Endothelial cell of hepatic sinusoid (primary cell): ENCODE data around the gene EYS.

Source experiments
- in situ Hi-C: cut with HindIII; loops from 2 replicates; pipeline ENCODE4 v1.10.0; 2017; ENCODE audit warnings: low sequenced_read_pairs

Gene EYS

DNA sequence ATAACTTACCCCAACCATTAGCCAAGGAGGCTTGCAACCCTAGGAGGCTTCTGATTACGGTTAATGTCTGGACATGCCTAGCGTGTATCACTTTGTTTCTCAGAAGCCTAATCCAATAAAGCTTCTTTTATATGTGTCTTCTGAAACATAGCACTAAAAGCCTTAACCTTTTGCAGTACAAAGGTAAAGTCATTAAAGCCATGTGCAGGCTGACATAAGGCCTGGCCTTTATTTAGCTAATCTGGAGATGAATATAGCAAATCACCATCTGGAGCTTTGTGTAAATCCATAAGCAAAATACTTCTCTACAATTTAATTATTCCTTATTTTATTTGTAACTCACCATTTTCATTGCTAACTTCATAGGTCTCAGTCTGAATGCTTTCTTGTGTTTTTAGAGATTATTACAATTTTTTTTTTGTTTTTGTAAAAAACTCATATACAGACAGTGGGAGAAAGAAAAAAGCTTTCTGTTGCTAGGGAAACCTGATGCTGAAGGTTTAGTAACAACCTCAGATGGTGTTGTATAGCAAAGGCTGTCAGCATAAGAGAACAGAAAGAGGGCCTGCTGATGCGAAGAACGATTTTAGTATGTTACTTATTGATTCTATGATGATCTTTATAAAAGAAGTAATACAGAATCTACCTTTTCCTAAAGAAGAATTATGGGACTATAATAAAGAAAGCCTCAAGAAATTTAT, at the start of gene EYS:
TSS of gene EYS (minus strand) at position 101 of the 701 bp plus-strand sequence. CDS start 211,816 bp downstream, outside the sequence.
- in situ Hi-C loops, result no loop called here

DNA sequence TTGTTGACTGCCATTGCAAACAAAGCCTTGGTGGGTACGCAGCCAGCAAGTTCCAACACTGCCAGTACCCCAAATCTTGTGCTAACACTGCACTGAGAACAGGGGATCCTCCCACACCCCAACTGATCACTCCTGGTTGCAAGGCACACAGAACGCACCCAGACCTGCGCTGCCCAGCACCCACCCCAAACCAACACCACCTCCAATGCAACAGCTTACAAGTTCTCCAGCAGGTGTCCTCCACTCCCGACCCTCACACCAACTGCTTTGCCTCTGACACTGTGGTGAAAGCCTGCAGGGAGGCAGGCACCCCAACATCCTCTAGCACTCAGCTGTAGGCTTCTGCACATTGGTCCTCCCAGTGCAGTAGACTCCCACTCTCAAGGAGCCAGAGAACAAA, 39.3 kb upstream of the EYS start:
- in situ Hi-C loops, result no loop called here

DNA sequence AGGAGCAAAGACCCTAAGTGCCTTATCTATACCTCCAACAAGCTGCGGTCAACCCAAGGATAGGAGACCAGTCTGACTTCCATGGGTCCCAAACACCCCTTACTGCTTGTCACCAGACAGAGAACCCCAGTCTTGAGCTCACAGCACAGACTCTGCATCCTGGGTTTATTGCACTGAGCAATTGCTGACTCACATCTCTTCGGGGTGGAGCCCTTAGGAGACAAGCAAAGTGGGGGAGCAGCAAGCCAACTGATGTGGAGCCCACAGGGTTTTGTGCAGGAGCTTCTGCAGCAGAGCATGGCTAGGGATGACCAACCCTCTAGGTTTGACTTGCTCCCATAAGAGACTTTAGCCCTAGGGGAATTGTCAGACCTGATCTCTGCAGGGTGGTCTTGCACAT, 38.6 kb upstream of the EYS start:
- in situ Hi-C loops, result no loop called here

DNA sequence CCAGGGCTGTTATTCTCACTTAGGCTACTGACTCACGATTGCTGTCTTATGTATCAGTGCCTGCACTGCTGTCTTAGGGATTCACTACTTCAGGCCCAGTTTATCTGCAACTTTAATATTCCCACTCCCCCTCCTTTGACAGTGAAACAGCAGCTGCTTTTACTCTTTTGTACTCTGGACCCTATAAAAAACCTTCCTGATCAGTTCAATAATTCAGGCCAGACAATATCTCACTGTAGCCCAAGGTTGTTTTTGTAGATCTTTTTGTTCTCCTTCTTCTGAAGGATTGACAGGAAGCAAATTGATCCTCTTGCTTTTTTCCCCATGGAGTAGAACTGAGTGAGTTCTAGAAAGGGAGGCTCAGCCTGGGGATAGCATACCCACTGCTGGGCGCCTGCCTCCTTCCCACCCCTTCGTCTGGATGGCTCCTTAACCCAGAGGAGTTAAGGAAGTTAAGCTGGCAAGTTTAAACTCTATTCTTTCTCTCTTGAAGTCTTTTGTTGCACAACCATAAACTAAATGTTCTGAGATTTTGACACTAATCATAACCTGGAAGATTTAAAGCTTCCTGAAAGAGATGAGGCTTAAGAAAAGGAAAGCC, 22.0 kb upstream of the EYS start:
- in situ Hi-C loops, result no loop called here

DNA sequence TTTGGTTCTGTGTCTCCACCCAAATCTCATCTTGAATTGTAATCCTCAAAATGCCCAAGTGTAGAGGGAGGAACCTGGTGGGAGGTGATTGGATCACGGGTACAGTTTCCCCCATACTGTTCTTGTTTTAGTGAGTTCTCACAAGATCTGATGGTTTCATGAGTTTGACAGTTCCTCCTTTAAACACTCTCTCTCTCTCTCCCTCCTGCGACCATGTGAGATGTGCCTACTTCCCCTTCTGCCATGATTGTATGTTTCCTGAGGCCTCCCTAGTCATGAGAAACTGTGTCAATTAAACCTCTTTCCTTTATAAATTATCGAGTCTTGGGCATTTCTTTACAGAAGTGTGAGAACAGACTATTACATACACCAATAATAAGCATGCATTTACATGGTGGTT, 12.1 kb upstream of the EYS start:
- in situ Hi-C loops, result no loop called here

DNA sequence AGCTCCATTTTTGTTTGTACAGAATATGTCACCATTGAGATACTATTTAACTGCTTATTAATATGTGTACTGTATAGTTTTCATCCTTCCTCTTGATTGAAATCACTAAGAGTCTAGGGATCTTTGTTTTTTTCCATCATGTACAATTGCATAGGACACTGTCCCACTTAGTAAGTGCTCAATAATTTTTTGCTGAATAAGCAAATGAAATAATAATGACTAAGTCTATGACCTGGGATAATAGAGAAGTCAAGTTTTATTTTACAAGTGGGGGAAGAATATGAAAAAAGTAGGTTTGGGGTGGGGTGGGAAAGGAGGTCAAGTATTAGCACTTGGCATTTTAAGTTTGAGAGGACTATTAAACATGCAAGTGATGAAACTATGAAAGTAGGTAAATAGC, 4.5 kb upstream of the EYS start:
- in situ Hi-C loops, result no loop called here

DNA sequence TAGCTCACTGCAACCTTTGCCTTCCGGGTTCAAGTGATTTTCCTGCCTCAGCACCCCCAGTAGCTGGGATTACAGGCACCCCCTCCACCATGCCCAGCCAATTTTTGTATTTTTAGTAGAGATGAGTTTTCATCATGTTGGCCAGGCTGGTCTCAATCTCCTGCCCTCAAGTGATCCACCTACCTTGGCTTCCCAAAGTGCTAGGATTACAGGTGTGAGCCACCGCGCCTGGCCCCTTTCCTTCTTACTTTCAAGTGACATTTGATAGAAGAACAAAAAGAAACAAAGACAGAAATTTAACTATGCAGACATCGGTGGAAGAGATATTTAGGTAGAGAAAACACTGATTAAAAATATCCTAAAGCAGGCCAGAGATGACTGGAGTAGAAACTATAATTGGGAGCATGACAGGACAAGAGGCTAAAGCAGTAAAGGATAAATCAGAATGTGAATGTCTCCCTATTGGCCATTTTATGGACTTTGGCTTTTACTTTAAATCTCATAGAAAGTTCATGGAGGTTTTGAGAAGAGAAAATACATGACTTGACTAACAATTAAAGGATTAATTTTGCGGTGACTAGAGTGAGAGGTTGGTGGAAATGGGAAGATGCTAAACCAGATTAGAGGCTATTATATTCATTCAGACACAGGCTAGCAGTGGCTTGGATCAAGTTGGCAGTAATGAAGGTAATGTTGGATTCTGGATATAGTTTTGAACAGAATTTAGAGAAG, 2.2 kb upstream of the EYS start:
- in situ Hi-C loops, result no loop called here

DNA sequence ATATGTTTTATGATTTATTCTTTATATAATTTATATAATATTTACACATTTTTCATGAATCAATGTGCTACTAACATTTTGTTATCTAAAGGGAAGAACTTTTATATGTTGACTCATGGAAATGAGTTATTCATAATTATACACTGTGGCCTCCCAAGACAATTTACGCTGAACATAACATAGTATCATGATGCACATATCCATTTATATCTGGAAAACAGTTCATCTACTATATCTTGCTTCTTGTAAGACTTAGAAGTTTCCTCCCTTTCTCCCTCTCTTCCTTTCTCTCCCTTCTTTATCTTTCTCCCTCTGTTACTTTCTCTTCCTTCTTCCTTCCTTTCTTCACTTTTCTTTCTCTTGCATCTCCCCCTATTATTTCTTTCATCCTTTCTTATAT, 1.1 kb upstream of the EYS start:
- in situ Hi-C loops, result no loop called here

DNA sequence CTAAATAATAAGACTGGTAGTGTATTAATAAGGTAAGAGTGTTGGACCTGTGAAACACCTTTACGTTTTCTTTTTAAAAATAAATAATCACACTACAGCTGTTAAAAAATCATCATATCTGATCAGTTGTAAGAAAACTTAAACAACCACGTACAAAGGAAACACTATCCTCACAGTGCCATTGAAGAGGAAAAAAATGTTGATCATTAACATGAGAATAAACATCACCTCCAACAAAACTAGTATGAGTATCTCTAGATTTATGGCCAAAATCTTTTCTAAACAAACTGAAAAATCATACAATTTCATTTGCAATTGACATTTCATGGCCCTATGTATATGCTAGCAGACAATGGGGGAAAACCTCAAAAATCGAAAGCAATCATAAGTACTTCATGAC, 590 bp downstream of the EYS start:
- in situ Hi-C loops, result no loop called here

DNA sequence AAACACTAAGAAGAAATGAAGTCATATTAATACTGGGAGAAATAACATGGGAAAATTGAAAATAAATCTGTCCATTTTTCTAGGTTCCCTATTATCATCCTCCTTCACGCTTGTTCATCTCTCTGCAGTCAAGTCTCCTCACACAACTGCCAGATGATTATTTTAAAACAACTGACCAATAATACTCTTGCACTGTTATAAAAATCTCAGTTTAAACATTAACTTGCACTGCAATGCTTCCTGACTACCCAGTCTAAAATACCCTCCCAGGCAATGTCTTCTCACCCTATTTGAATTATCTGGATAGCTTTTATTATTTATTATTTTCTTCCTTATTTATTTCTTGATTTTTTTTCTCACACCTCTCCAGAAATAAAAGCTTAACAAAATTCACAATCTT, 5.7 kb downstream of the EYS start:
- in situ Hi-C loops, result no loop called here

DNA sequence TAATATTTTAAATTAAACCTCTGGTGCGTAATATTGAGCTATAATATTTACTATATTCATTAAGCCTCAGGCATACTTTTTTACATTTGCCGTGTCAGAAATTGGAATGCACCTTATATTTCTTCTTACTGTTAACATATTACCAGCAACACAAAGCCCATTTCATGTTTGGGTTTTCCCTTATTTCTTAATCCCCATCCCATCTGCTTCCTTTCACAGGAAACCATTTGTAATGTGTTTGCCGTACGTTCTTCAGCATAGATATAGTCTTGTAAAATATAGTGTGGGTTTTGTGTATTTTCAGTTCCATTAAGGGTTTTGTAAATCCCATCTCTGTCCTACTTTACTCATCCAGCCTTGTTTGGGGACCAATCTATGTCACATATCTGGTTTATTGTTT, 6.5 kb downstream of the EYS start:
- in situ Hi-C loops, result no loop called here

DNA sequence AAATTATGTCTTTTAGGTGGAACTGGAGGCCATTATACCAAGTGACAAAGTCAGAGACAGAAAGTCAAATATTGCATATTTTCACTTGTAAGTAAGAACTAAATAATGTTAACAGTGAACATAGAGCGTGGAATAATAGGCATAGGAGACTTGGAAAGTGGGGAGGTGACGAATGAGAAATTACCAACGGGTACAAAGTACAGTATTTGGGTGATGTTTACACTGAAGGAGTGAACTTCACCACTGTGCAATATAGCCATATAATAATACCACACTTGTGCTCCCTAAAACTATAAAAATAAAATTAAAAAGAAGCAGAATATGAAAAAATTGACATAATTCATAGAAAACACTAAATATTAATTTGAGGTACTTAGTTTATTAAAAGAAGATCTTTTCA, 14.9 kb downstream of the EYS start:
- in situ Hi-C loops, result no loop called here

DNA sequence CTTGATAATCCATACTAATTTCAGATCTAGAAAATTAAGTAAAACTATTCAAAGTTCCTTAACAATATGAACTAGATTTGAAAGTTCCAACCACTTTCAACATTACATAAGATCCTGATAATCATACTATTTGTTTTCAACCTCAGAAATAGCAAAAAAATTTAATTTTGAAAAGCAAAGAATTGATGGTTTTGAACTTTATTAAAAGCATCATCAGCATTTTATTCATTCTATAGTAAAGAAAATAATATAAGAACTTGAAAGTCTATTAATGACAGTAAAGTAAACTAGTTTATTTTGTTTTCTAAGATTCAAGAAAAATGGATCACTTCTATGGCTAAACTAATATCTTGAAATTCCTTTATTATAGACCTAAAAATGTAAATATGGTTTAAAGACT, 26.8 kb downstream of the EYS start:
- in situ Hi-C loops, result no loop called here

DNA sequence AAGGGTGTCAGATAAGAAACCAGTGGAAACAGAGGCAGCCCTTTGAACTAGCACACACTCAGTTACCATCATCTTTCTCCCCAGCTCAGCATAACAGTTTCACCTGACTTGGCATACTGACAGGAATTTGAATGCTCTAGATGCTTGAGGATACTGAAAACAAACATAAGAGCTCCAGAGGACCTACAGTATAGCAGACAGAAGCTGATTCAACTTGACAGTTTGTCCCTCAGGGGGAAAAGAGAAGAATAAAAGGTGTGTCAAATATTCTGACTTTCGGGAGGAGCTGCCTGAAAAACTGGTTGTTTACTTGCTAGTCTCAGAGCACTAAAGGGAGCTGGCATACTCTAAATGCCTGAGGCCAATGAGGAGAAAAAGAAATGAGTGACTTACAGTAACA, 35.1 kb downstream of the EYS start:
- in situ Hi-C loops, result no loop called here

DNA sequence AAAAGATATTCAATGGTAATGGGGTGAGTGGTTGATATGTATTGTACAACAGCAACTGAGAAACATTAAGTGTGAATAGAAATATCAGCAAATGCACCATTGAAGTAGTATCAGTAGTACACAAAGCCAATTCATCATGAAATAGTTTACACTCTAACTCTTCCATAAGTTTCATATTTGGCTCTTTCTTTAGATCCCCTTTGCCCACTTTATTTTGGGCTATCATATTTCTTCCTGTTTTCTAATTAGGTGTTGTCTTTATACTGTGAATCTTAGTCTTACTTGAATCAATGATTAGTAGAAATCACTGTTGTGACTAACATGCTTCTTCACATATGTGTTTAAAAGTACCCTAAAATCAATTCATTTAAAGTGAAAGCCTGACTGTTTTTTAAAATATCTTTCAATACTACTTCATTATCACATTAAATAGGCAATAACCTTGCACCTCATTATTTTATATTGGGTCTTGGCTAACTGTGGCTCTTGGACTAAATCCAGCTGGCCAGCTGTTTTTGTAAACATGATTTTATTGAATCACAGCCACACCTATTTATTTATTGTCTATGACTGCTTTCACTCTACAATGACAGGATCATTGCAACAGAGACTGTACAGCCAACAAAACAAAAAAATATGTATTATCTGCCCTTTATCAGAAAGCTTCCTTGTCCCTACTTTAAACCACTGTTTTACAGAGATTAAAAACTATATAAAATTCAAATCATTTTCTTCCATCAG, 38.9 kb downstream of the EYS start:
- in situ Hi-C loops, result no loop called here

DNA sequence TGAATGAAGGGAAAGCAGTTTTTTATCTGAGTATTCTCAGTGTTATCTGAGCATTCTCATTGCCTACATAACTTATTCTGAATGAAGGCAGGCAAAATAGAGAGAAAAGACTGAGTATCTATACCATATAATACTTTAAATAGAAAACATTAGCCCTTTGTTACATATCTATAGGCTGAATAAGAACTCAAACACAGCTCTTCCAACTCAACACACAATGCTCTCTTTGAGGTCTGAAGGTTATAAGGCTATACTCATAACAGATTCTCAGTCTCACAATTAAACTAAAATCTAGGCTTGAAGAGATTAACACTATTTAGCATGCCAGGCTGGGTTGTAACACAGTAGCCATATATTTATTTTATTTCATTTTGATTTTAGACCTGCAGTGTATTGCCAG, 56.9 kb downstream of the EYS start:
- in situ Hi-C loops, result no loop called here

DNA sequence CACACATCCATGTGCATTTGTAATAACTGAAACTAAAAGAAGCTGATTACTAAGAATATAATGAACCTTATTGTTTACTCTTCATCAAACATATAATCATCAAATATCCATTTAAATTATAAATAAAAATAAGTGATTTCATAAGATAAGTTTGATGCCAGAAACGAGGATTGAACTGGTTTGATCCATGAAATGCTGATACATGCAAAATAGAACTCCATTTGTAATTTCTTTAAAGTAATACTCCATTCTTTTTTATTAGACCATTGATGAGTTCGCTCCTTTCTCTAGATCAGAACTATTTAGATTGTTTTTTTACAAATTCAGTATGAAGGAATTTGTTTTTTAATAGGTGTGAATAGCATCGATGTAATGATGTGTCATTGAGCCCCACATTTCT, 57.6 kb downstream of the EYS start:
- in situ Hi-C loops, result no loop called here

DNA sequence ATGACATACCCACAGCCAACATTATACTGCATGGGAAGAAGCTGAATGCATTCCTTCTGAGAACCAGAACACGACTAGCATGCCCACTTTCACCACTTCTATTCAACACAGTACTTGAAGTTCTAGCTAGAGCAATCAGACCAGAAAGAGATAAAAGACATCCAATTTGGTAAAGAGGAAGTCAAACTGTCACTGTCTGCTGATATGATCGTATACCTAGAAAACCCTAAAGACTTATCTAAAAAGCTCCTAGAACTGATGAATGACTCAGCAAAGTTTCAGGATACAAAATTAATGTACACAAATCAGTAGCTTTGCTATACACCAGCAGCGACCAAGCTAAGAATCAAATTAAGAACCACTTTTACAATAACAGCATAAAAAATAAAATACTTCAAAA, 60.5 kb downstream of the EYS start:
- in situ Hi-C loops, result no loop called here

DNA sequence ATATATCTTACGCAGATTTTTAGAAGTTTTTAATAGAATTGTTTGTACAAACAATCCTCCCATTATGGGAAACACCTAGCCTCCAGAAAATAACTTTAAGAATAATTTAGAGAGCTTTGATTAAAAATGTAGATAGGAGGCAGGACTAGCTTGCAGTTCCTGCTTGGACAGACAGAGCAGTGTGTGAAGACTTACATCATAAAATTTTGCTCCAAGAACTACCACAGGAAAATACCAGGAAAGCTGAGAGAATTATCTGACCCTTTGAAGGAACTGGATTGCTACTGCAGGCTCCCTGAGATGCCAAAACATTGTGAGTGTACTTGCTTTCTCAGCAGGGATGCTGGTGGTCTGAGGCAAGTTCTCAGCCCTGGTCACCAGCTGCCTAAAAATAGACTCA, 64.2 kb downstream of the EYS start:
- in situ Hi-C loops, result no loop called here

DNA sequence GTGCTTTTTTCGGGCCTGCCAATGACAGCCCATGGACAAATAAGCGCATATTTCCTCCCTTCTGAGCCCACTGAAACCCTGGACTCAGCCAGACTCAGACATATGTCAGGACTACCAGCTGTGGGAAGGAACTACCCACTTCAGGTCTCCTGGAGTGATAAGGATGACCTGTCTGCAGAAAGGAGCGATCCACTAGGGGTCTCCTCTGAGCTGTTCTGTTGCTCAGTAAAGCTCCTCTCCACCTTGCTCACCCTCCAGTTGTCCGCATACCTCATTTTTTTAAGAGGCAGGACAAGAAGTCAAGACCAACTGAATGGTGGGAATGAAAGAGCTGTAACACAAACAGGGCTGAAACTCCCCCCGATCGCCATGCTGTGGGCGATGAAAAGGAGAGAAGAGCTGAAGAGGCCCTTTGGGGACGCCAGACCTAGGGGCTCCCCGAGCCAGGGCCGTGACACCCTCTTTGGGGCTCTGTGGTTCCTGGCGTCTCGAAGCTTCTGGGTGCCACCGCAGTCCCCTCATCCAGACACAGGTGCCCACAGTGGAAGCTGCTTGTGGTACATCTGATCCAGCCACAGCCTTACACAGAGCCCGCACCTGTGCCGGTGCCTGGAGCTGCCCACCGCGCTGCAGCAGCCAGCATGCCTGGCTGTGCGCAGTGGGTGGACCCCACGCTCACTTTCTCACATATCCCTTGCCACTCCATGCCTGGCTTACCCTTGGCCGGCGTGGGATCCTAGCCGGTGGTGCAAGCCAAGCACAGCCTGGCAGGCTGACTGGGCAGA, 68.8 kb downstream of the EYS start:
- in situ Hi-C loops, result no loop called here
